Peyer's patch (tissue), 4 donors: ENCODE results near the gene HMGB3.

Experiments
- CTCF ChIP-seq, 6 experiments: fragments of 450-650 bp in 4 of 6; fragments of 200-600 bp in 2 of 6; sonication (generic) in 1 of 6; IDR thresholded peaks; one replicate each; pipeline ENCODE4 v1.5.1; 2017 to 2019; ENCODE audit warnings: antibody characterized with exemption in 6 of 6, mild to moderate bottlenecking in 3 of 6, moderate library complexity in 1 of 6
- POLR2A ChIP-seq, 2 donors: fragments of 450-650 bp; IDR thresholded peaks; one replicate each; pipeline ENCODE4 v1.5.1; 2017; ENCODE audit warnings: antibody characterized with exemption in 2 of 2, mild to moderate bottlenecking in 2 of 2, moderate library complexity in 2 of 2

- TF ChIP-seq CTCF (IDR thresholded peaks at IDR 0.05) (no peak), POLR2A (IDR thresholded peaks at IDR 0.05) (no peak)
Measured at GRCh38 chrX:151006410-151007109, 23.4 kb downstream of the HMGB3 start.
